Midbrain (tissue), 1 donor: ENCODE results near the gene ADARB2.

Experiments used
- DNase-seq: peaks from one replicate; lab custom pipeline; 2025; lab: John Stamatoyannopoulos, UW

Gene ADARB2

DNA sequence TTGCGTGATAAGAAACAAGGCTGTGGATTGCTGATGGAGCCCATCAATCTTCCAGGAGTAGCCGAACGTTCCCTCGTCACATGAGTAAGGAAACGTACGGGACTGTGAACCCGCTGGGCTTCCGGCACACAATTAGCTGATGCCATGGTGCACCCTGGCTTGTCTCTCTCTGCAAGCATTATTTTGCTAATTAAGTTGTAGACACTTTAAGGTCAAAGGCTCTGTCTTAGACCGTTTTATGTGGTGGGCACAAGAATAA is 50.9 kb downstream of the ADARB2 start:
- DNase-seq: no peak

DNA sequence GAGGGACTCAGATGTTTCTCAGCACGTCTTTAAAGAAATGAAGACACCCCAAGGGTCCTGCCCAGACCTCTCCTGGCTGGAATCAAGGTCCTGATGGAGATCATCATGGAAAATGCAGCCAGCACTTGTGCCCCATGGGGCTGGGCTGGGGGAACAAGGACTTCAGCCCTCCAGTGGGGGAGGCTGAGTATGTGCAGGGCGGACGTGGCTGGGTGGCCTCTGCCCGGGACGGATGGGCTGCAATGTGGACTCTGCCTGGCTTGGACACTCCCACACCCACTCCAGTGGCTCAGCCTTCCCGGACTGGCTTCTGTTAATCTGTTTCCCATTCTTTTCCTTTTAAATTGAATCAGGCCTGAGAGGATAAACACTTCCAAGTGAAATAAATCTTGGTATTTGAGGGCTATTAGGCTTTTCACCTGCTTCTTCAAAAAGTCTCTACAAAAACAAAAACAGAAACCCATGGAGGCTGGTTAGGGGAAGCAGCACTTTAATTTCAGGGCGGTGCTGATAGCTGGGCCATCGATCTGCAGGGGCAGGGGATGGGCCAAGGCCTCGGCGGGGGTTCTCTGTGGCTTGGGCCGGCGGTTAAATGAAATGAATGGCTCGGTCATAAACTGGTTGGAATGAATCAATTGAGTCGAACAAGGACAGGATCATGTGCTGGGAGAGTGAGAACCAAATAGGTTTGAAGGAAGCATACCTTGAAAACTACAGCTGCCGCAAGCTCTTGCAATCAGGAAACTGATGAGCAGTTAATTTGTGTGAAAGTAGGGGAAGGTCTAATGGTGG is 51.4 kb downstream of the ADARB2 start:
- no peak for DNase-seq

DNA sequence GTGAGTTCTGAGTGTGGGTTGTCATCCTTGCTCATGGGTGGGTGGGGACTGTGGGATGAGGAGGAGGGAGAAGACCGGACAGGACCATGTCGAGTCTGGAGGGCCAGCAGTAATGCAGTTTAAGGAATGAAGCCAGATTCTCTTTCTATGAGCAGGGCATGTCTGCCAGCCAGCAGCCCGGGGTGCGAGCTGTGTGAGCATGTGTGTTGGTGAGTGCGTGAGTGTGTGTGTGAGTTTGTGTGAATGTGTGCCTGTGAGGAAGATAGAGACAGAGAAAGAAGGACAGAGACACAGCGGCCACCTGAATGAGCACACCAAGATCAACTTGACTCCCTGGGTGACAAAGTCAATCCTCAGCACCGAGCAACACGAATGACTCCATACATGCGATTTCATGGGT is 52.3 kb downstream of the ADARB2 start:
- DNase-seq: no peak

DNA sequence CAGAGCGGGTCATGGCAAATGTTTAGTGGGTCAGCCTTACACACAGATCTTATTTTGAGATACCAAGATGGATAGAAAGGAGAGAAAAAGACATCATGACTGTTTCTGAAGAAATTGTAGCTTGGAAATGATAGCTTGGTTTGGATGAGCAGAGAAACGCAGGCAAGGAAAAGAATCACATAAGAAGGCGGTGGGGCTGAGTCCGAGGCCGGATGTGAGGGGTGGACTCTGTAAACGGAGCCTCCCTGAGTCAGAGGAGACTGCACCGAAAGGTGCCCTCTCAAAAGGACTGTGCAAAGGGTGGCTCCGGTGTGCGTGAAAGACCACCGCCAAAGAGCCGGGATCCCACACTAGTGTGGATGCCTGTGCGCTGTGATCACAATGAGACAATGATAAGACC is 53.7 kb downstream of the ADARB2 start:
- no peak for DNase-seq

DNA sequence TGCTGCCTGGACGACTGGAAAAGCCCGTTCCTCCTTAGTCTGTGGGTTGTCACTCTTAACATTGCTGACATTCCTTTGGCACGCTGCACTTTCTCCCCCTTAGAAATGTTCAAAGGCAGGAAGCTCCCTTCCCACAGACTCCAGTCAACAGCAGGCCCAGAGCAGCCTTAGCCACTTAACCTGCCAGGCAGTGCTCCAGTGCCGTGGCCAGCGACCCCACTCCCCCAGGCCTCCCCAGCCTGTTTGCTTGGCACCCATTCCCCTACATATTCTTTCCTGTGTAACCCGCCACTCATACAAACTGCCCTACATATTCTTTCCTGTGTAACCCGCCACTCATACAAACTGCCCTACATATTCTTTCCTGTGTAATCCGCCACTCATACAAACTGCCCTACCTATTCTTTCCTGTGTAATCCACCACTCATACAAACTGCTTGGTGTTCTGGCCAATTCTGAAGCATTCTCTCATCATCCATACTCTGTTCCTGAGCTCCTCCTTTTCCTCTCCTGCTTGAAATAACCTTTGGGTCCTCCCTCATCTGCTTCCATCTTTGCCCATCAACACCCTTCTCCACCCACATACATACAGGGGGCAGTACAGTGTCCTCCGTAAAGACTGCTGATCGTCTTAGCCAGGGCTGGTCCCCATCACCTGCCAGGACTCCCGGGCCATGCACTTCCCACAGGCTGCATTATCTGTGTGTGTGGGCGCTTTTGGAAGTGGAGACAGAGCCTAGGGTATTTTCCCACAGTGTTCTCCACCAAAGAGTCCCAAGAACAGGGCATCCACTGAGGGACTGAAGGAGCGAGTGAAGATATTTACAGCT is 57.3 kb downstream of the ADARB2 start:
- no peak for DNase-seq

DNA sequence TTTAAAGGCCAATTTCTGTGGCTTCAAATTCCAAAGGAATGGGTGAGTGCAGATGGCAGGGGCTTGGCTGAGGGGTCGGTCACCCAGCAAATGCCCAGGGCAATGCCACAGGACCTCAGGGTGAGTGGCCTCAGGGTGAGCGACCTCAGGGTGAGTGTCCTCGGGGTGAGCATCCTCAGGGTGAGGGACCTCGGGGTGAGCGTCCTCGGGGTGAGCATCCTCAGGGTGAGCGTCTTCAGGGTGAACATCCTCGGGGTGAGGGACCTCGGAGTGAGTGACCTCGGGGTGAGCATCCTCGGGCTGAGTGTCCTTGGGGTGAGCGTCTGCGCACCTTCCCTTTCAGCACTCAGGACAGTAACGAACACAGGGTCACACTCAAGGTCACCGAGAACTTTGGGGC is 59.2 kb downstream of the ADARB2 start:
- DNase-seq: no peak

DNA sequence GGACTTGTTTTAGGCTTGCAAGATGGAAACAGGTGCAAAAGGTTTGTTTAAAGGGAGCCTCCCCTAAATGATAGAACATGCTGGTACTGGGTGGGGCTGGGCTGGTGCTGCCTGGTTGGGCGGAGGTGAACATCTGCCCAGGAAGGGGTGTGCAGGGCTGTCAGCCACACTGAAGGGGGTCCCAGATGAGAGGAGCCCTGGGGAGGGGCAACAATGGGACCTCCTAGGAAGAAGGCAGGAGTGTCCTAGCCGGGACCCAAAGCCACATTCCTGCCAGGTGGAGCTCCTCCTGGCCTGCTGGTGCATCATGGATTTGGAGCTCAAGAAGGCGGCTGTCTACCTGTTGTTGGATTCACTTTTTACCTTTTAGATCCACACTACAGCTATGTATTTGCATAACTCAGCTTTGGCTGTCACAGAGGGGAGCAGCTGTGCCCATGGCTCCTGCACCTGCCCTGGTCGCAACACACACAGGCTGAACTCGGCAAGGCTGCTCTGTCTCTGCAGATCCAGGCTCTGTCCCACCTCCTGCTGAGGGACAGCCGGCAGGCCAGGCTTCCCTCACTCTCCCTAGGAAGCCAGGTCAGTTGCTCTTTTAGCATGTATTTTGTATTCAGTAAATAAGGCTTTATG is 59.9 kb downstream of the ADARB2 start:
- DNase-seq: no peak

DNA sequence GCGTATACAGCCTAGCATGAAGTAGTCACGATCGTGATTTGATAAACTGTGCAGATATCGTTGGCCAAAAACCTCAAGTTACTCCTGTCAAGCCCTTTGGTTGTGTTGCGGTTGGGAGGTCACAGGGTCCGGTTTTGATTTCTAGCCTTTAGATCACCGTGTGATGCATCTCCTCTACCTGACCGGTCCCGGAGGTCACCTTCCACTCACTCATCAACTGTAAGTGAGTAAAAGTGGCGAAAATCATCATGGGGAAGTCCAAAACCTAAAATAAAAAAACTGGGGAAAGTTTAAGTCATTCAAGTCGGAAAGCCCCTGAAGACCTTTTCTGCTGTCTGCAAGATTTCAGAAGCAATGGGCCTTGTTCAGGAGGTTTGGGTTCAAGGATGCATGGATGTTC is 62.8 kb downstream of the ADARB2 start:
- DNase-seq: no peak

DNA sequence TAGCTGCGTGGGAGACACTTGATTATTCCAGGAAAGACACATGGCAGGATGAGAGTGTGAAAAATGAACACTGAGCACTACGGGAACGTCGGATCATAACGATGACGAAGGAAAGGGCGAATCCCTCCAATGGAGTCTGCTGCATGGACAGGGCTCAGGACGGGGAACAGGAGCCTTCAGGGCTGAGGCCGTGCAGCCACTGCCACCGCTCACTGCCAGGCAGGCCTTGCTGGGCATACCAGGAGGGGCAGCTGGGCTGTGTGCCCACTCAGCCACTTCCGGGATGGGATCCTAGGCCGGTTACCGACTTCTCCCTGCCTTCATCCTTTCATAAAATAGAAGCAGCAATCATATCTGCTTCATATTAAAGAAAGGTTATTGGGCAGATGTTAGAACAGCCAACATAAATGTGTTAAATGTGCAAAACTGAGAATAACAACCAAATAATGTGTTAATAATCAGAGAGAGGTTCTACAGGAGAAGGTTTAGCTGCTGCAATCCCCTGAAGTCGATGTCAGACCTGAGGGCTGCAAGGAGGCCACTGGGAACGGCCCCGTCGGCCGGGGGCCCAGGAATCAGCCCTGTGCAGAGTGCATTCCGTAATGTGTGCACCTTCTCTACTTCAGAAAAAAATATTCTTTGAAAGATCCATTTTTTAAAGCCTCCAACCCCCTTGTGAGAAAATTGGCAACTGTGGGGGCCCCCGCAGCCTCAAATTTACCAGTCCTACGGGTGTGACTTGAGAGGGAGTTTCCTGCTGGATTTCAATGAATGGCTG is 63.6 kb downstream of the ADARB2 start:
- no peak for DNase-seq

DNA sequence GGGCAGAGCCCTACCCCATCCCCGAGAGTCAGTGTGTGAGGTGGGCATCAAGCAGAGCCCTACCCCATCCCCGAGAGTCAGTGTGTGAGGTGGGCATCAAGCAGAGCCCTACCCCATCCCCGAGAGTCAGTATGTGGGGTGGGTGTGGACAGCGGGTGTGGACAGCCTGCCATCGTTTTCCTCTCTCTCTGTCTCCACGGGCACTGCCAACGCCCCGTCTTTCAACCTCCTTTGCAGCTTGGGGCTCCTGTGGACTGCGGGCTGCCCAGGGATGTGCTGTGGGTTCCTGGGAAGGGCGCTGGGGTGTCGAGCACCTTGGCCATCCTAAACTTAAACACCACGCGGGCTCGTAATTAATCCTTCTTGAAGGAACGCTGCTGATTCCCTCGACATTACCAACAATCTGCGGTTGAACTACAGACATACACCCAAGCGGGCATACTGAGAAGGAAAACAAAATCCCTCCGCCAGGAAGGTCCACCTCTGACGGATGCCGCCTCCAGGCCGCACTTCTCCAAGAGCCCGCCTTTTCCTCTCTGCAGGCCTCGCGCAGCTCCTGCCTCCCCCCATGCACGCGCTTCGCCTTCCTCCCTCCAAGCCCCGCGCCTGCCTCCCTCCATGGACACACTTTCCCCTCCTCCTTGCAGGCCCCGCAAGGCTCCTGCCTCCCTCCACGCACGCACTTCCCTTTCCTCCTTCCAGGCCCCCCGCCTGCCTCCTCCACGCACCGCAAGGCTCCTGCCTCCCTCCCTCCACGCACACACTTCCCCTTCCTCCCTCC is 65.1 kb downstream of the ADARB2 start:
- no peak for DNase-seq

DNA sequence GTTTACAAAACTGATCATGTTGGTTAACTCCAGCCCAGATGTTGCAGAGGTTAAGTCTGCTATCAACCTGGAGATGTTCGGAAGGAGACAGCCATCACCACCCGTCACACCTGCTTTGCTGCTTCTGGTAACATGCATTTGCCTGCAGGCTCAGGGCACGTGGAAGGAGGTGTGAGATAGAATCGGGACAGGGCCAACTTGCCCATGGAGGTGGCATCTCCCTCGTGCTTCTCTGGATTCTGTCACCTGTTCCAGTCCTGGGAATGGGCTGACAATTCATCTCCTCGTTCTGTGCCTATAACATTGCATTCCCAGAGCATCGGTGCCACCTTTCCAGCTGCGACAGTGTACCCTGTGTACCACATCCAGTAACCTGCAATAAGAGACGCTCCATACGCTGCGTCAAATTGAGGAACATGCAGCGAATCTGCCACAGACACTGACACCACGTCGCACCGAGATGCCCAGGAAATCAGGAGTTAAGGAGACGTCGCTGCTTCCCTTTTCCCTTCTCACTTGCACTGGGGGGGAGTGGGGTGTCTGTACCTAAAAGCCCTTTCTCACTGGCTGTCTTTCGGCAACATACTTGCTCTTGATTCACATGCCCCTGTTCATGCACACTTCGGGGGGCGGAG is 65.8 kb downstream of the ADARB2 start:
- no peak for DNase-seq

DNA sequence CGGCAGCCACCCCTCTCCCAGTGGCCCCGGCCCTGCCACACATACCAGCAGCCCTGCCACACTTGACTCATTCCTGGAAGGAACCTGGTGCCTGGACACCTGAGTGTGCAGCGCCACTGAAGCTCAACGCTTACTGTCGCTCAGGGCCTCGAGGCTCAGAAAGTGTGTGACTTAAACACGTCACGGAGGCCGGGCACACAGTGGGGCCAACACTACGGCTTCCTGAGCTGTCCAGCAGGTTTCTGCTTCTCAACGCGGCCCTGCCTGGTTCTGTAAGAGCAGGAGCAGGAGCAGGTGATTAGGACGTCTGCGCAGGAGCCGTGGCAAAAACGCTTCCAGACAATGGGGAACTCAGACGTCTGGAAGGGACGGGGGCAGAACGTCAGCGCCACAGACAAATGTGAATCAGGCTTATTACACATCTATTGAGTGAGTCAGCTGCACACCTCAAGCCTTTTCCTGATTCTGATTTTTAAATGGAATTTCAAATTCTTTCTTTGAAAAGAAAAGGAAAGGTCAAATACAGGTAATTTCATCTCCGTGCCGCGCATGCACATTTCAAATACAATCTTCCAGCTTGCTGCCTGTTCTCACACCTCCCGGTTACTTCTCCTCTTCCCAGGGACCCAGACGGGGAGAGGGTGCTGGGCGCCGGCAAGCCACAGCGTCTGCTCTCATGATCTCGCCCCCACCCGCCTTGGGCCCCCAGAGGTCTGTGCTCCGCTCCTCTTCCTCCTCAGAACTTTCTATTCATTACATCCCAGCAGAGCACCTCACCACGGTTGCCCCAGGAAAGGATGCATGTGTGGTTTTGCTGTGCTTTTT is 66.6 kb downstream of the ADARB2 start:
- no peak for DNase-seq

DNA sequence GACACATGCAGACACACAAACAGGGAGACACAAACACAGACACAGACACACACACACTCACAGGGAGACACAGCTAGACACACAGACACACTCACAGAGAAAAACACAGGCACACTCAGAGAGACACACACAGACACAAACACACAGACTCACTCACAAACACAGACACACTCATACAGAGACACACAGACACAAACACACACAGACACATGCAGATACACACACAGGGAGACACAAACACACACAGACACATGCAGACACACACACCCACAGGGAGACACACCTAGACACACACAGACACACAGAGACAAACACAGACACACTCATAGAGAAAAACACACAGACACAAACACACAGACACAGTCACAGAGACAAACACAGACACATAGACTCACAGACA is 67.9 kb downstream of the ADARB2 start:
- DNase-seq: no peak

DNA sequence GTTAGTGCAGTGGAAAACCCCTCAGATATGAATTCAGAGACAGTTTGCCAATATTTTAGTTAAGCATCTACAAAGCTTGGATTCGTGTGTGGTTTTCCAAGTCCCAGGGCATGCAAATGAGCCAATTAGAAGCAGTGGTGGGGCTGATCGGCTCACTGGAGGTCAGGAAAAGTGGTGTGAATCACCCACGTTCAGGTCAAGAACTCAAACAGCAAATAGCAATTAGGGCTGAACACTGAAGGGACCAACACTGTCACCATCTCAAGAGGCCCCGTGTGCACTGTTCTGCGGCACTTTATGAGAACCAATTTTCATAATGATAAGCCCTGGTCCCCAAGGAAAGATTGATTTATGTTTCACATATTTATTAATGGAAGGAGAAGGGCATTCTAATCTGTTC is 68.9 kb downstream of the ADARB2 start:
- no peak for DNase-seq

DNA sequence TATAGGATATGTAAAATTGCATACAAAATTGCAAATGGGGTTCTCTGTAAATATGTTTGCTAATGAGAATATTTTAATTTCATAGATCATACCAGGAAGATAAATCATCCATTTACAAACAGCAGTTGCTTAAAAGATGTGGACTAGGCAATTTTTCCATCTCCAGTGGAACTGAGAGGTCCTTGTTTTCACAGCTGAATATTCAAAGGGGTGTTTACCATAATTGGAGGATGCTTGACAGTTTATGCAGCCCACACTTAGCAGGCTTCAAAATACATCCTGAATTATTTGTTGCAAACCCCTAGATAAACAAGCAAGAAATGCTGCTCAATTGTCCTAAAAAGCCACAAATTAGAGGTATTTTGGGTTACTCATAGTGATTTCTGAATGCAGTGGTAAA is 69.9 kb downstream of the ADARB2 start:
- no peak for DNase-seq

DNA sequence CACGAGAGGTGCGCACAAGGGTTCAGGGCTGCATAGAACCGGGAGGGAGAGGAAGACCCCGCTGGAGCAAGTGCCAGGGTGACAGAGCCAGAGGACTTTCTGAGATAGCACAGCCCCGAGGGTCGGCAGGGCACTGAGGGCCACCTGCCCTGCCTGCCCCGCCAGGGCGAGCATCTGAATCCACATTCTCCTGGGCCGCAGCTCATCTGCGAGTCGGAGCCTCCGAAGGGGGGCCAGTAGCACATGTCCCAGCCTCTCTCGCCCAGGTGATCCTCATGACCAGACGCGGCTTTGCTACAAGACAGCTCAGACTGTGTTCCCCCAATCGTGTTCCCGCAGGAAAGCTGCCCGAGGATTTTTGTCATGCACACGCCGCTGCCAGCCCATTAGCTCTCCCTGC is 71.2 kb downstream of the ADARB2 start:
- DNase-seq: no peak

DNA sequence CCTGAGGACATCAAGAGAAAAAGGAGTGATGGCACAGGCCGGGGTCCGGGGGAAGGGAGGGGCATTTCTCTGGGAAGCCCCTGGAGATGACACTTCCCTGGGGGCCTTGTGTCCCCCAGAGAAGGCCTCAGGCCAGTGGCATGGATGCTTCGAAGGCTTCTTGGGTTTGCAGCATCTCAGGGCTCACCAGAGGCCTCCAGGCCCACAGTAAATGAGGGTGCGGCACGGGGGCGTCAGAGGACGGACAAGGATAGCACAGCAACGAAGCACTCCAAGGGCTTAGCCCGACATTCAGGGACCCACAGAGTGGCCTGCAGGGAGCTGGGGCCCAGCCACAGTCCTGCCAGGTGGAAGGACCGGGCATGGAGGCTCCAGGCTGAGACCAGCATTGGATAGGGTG is 71.6 kb downstream of the ADARB2 start:
- DNase-seq: no peak

DNA sequence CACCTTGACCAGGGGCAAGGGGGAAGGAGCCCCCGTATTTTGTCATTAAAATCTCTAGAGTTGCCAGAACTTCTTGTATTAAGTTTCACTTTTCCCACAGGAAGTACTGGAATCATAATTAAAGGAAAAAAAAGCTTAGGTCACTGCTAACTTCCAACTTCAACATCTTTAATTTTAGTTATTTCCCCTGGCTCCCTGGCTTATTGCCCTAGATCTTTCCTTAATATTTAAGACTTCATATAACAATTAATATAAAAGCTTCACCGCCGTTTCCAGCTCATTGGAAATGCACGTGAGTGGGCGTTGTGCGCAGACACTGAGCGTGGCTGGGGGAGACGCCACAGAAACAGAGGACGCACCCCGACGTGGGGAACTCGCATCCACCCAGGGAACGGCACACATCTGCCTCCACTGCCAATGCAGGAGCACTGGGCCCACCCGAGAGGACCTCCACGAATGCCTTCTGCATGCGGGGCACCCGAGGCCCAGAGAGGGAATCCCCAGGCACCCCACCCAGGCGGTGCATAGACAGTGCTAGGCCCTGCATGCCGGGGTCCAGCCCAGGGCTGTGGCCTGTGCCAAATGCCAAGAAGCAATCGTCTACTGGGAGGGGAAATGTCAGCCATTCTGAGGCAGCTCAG is 72.2 kb downstream of the ADARB2 start:
- DNase-seq: no peak

DNA sequence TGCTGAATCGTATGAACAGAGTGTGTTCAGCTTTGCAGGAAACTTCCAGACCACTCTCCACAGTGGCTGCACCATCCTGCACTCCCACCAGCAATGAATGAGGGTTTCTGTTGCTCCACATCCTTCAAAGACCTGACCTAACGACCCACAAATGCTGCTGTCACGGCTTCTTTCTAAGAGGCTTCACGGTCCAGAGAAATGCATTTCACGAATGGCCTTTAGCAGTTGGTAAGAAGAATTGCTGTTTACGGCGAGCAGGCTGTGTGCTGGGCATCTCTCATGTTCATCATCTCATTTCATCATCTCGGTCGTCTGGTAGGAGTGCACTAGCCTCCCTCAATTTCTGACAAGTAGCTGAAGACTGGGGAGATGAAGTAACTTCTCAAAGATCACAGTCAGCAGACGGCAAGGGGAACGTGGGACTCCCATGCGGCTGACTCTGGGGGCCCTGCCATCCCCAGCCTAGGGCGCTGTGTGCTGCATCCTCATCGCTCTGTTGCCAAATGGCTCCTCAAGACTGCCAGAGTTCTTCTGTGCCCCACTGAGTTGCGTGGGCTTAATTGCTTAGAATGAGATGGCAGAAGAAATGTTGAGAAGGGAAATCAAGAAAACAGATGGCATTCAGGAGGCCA is 72.9 kb downstream of the ADARB2 start:
- no peak for DNase-seq
